Fibroblast of villous mesenchyme (primary cell): ENCODE results near the gene SPARC. TPM values are rescaled to one million over a fixed set of nuclear protein-coding genes. Genes with fewer than 3 reads are reported as not detected.

Source experiments
- DNase-seq: peaks from one replicate; pipeline ENCODE4 v3.0.0-alpha.2; 2010; ENCODE audit warnings: low read depth
- H3K4me3 ChIP-seq: 2 replicates; pipeline ENCODE4 v1.5.1; 2011; ENCODE audit warnings: low read depth, mild to moderate bottlenecking, low read length
- CTCF ChIP-seq: IDR thresholded peaks from 2 replicates; pipeline ENCODE4 v1.5.1; 2012; ENCODE audit warnings: low read depth, mild to moderate bottlenecking, low read length; ENCODE audit not compliant: insufficient read depth
- total RNA-seq: library from RNA; depleted of rRNA; stranded (reverse); fragments of >200 nt; gene quantifications from 2 replicates; pipeline ENCODE4 v1.2.3, GENCODE V29; 2012

SPARC gene
- total RNA-seq, 1 donor: 2,230 TPM

GRCh38 chr5:151648089-151648488, 38.6 kb downstream of the SPARC start:
- TF ChIP-seq CTCF: no peak
- no peak overlapping the region for H3K4me3 ChIP-seq
- DNase-seq: no peak

GRCh38 chr5:151647320-151647861, 39.3 kb downstream of the SPARC start:
- no peak for DNase-seq
- TF ChIP-seq CTCF: no peak
- no peak overlapping the region for H3K4me3 ChIP-seq

GRCh38 chr5:151646334-151646733, 40.4 kb downstream of the SPARC start:
- no peak for TF ChIP-seq CTCF
- no peak for DNase-seq
- no peak overlapping the region for H3K4me3 ChIP-seq

GRCh38 chr5:151643388-151643787, 43.3 kb downstream of the SPARC start:
- H3K4me3 ChIP-seq: no peak overlapping the region
- TF ChIP-seq CTCF: no peak
- no peak for DNase-seq

- no peak for TF ChIP-seq CTCF
- no peak for DNase-seq
- no peak overlapping the region for H3K4me3 ChIP-seq
Observed at GRCh38 chr5:151642472-151643140, 44.1 kb downstream of the SPARC start.

- TF ChIP-seq CTCF: no peak
- DNase-seq: no peak
- no peak overlapping the region for H3K4me3 ChIP-seq
Observed at GRCh38 chr5:151638619-151639018, 48.1 kb downstream of the SPARC start.

- no peak for DNase-seq
- no peak for TF ChIP-seq CTCF
- no peak overlapping the region for H3K4me3 ChIP-seq
Observed at GRCh38 chr5:151637676-151638075, 49.0 kb downstream of the SPARC start.
